NCI-H2107 treated with DMSO at 0.1 percent for 48 hours (cell line): ENCODE data around the gene VMP1.
A peak's percentile ranks its signal among the peaks of the same experiment; 100 is the strongest.
"Not testable (repeated sequence)": the region's sequence is repeated elsewhere in the genome, so short reads cannot be mapped to it uniquely, and the experiment has no call there.

Source experiments
- DNase-seq: peaks from one replicate; lab custom pipeline; 2025; ENCODE audit not compliant: unreplicated experiment; lab: John Stamatoyannopoulos, UW

The VMP1 gene

DNA sequence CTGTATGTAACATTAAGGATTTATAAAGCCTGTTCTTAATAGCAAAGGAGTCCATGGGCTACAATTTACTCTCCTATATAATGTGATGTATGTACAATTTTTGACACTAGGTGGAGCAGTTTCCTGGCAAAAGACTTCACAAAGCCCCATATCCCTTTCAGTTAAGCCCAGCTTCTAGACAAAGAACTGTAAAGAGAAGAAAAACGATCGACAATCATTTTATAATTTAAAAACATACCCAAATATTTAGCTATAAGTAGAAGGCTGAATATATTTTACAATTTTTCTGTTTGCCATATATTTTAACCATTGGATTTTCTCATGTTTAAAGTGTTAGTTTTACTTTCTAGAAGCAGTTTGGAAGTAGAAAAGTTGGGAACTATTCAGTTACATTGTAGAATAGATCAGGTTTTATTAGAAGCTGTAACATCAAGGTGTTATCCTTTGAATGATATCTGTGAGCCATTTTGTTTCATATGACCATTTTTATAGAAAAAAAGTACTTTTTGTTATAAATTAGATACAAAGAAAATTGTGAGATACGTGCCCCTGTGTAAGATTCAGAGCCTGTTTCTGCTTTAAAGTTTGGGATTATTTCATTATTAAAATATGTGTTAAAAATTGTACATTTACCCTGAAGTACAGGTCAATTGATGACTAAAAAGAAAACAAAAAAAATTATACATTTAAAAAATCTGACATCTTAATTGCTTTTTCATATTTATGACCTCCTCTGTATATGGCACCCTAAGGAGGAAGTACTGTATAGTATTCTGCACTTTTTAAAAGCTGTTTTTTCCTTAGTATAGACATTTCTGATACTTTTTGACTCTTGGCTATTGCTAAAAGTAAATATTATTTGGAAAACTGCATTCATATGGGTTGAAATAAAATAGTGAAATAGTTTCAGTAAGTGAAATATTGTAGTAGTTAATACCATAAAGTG, 46.3 kb downstream of the VMP1 start:
- DNase-seq: peak; percentile 90

DNA sequence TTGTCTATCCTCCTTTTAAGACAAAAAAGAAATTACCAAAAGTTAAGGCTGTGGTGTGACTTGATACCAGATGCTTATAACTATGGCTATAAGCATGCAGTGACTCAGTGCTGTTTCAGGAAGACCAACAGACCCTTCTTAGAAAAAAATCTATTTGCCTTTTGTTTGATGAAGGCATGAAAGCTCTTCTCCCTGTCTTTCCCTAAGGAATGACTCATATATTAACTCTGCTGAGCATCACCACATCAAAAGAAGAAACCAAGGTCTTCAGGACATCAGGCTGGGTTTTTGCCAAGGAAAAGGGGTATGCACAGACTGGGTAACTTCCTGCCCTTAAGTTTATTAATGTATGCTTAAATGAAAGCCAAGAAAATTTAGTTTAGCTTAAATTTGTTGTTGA, 47.1 kb downstream of the VMP1 start:
- DNase-seq: peak; percentile 3

DNA sequence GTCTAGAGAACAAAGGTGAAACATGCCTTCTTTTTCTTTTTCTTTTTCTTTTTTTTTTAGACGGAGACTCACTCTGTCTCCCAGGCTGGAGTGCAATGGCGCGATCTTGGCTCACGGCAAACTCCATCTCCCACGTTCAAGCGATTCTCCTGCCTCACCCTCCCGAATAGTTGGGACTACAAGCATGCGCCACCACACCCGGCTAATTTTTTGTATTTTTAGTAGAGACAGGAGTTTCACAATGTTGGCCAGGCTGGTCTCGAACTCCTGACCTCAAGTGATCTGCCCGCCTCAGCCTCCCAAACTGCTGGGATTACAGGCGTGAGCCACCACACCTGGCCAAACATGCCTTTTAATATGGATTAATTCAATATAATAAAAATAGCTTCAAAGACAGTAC, 47.6 kb downstream of the VMP1 start:
- not testable (repeated sequence) for DNase-seq

DNA sequence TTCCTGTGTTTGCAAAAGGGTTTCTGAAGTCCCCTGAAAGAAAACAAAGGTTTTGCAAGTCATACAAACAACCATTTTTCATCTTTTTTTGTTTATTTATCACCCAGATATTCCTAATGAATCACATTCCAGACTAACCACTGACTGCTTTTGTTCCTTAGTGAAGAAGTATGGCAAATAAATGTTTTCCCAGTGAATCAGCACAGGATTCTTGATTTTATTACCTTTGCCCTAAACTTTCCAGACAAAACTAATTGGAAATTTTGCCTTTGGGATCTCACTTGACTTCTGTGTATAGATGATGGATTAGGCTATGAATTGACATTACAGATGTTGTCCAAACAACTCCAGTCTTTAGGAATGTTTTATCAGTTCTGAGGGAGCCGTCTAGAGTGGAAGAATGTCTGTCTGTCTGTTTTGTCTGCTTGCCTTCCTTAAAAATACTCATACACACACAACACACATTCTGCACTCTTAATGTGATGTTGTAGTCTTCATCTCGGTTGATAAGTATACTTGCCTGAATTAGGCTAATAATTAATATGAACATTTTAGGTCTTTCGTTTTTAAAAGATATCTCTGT, 48.9 kb downstream of the VMP1 start:
- no peak for DNase-seq

DNA sequence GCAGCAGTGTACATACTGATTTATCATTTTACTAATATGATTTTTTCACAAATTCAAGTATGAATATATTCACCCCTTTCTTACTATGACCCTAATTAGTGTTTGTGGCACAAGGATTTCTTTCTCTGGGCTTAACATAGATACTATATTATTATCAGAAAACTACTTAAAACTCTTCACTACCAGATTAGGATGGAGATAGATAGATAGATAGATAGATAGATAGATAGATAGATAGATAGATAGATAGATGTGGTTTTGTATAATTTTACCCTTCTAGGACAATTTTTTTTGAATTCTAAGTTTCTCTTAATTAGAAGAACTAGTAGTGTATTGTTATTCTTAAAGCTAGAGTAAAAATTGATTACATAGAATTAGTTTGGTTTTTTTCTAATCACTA, 49.6 kb downstream of the VMP1 start:
- no peak for DNase-seq

DNA sequence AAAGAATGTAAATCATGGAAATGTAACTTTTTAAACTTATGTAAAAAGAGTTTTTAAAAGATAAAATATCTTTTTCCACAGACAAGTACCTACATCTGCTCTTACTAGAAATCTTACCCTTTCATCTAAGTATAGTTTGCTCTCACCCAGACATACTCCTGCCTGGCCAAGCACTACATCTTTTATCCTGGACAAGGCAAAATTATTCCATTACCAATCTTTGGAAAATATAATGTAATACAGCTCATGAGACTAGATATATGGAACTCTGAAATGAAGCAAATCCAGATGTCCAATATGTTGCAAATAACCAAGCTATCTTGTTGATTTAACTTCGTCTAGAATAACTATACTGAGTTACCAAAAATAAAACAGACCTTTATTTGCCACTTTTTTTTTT, 50.0 kb downstream of the VMP1 start:
- DNase-seq: no peak

DNA sequence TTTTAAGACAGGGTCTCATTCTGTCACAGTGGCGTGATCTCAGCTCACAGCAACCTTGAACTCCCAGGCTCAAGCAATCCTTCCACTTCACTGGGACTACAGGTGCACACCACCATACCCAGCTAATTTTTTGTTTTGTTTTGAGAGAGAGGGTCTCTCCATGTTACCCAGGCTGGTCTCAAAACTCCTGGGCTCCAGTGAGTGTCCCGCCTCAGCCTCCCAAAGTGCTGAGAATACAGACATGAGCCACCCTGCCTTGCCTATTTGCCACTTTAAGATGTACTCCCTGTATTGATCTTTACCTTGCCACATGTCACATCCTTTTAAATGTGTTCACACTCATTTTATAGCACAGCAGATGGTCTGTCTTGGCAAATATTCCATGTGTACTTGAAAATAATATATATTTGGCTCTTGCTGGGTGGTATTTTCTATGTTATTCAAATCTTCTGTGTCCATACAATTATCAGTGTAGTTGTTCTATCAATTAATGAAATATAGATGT, 50.5 kb downstream of the VMP1 start:
- DNase-seq: no peak

DNA sequence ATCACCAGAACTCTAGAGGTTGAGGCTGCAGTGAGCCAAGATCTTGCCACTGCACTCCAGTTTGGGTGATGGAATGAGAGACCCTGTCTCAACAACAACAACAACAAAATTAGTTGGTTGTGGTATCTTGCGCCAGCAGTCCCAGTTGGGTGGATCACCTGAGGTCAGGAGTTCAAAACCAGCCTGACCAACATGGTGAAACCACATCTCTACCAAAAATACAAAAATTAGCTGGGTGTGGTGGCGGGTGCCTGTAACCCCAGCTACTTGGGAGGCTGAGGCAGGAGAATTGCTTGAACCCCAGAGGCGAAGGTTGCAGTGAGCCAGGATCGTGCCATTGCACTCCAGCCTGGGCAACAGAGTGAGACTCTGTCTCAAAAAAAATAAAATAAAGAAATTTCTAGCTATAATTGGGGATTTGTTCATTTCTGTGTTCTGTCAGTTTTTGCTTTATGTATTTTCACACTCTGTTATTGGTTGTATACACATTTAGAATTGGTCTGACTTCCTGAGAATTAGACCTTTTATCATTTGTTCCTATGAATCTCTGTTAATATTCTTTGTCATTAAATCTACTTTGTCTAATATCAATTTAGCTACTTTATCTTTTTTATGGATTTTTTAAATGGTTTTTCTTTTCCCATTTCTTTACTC, 51.7 kb downstream of the VMP1 start:
- DNase-seq: not testable (repeated sequence)

DNA sequence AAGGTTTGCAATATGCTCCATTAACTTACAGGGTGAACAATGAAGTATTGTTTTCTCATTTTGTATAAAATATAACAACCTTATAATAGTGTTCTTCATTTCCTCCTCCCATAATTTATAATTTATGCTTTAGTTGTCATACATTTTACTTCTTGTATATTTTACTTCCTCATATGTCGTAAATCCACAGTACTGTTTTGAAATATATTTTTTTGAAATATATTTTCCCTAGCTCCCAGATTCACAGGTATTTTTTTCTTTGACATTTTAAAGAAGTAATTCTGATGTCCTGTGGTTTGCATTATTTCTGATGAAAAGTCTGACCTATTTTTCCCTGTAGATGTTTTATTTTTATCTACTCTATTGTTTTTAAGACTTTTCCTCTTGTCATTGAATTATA, 52.7 kb downstream of the VMP1 start:
- no peak for DNase-seq

DNA sequence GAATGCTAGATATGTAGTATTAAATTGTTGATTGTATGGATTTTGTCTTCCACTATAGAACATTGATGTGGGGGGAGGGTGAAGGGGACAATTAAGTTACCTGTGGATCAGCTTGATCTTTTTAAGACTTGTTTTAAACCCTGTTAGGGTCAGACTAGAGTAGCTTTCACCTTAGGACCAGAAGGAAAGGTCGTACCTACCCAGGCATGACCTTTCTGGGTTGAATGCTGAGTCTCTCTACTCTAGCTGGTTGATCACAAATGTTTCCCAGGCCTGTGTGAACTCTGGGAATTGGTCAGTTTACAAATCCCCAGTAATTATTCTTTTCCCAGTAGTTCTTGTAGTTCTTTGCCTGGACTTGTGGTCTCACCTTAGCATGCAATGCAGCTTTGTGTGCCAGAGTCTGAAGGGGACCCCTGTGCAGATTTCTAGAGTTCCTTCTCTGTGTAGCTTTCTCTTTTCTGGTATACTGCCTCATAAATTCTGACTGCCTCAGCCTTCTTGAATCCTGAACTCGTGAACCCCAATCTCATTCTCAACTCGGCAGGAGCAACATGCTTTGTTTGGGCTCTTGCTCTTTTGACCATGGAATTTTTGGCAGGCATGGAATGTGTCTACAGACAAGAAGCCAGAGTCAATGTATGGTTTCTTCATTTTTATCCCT, 54.1 kb downstream of the VMP1 start:
- DNase-seq: no peak

DNA sequence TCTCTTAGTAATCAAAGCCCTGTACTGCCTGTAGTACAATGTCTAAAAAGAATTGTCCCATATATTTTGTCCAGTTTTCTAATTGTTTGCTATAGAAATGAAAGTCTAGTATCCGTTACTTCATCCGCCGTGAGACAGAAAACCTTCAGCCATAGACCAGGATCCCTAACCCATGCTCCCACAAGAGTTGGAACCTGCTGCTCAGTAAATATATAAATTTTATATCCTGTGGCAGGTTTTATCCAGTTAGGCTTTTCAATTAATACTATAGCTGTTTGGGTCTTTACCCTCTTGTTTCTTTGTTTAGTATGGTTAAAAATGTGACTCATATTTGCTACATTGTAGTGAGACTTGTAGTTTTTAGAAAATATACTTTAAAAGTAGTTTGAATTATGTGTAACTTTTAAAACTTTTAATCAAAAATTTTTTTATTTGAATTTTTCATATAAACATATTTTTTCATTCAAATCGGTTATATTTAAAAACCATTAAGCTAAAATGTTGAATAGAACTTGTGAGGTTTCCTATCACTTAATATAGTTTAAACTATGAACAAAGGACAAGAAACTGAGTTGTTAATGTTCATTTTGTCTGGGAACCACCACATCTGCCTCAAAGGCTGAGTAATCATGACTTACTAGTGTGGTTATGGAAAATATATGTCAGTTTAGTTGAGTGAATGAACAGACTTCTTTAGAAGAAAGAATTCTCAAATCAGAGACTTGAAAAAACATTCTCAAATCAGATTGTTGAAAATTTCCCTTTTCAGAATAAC, 54.8 kb downstream of the VMP1 start:
- DNase-seq: no peak

DNA sequence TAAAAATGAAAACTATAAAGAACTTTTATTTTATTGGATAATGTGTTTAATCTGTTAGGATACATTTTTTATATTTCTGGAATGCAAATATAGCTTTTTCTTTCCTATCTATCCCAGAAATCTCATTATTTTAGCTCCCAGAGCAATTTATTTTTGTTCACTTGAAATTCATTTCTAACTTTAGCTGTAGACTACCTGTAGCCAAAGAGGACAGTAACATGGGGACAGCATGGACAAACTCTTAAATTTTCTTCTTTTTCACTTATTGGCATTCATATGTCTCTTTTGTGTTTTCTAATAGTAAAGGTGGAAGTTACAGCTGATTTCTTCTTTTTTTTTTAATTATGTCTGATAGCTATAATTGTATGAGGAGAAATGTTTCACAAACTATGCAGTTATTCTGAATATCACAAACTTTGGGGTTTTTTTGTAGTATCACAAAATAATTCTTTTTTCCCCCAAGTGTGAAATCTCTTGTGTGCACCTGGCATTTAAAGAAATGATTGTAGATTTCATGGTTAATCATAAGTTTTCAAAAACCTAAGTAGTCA, 55.4 kb downstream of the VMP1 start:
- no peak for DNase-seq

DNA sequence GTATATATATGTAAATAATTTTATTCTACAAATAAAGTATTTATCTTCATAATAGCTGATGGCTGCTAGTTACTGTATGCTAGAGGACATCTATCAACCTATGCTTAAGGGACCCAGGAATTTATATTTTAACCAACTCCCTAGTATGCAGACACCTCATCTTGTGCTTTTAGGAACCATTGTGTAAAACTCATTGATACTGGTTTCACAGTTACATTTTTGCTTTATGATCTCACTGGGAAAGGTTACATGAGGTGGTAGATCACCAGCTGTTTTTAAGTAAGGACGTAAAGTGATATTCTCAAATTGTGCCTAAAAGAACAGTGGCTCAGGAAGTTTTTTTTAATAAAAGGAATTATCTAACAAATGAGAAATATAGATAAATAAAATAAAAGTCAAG, 56.4 kb downstream of the VMP1 start:
- no peak for DNase-seq

DNA sequence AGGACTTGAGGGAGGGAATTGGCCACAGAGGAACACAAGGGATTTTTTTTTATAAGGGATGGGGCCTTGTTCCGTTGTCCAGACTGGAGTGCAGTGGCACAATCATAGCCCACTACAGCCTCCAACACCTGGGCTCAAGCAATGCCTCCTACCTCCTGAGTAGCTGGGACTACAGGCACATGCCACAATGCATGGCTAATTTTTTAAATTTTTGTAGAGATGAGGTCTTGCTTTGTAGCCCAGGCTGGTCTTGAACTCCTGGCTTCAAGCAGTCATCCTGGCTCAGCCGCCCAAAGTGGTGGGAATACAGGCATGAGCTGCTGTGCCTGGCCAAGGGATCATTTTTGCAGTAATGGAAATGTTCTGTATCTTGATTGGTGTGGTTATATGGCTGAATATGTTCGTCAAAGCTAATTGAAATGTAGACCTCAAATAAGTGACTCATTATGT, 56.9 kb downstream of the VMP1 start:
- DNase-seq: no peak

DNA sequence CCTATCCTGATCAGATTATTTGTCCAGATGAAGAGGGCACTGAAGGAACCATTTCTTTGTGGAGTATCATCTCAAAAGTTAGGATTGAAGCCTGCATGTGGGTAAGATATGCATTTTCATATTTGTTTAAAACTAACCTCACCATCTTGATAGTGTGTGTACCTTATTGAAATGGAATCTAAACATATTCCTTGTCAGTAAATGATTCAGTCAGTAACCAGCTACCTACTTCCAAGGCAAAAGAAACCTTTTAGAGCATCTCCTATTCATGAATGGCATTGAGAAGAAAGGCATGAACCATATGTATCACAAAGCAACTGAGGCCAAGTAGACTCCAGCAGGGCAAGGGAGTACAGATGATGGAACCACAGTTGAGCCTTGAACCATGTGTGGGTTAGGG, 57.6 kb downstream of the VMP1 start:
- DNase-seq: no peak

DNA sequence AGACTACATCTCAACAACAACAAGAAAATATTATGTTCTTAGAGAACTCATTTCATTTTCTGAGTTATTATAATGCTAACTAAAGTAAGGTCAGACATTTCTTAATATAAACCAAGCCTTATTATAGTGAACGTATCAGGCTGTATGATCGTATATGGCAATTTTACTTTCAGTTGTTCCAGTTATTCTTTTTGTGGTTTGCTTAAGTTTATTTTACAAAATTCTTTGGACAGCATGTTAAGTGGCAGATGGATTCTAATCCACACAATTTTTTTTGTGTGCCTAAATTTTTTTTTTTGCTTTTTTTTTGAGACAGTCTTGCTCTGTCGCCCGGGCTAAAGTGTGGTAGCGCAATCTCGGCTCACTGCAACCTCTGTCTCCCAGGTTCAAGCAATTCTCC, 59.0 kb downstream of the VMP1 start:
- no peak for DNase-seq

DNA sequence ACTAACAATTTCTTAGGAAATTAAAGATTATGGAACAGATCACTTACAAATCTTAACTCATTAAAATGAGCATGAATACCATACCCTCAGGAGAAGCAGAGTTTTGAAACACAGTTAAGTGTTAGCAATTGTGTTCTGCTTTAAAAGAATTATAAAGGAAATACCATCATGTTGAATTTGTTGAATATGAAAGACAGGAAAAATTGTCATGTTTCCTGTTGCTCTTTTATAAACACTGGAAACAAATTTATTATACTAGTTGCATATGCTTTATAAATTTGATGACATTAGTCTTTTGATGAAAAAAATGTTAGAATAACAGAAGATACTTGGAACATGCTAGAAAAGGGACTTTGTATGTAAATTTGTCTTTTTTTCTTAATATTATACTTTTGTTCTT, 59.7 kb downstream of the VMP1 start:
- no peak for DNase-seq

DNA sequence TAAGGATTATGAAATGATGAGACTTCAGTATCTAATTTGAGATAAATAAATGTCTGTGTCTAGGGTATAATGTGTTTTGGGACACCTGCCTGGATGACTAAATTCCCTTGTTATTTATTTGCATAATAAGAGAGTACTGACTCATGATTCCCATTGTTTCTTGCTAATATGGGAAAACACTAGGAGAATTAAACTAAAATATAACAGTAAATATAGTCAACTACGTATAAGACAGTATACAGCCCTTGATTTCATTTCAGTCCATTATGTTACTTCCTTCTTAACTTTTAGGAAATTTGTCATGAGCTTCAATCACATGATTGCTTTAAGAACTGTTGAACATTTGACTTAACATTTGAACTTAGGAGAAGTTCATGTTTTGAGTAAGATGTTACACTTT, 62.4 kb downstream of the VMP1 start:
- no peak for DNase-seq

DNA sequence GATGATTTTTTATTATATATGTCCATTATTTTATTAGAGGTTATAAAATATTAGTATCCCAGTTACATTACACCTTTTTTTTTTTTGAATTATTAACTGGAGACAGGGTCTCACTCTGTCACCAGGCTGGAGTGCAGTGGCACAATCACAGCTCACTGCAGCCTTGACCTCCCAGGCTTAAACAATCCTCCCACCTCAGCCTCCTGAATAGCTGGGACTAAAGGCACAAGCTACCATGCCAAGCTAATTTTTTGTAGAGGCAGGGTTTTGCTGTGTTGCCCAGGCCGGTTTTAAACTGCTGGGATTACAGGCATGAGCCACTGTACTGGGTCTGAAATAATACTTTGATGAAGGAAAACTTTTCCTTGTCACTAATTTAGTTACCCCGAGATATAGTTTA, 63.6 kb downstream of the VMP1 start:
- DNase-seq: no peak

DNA sequence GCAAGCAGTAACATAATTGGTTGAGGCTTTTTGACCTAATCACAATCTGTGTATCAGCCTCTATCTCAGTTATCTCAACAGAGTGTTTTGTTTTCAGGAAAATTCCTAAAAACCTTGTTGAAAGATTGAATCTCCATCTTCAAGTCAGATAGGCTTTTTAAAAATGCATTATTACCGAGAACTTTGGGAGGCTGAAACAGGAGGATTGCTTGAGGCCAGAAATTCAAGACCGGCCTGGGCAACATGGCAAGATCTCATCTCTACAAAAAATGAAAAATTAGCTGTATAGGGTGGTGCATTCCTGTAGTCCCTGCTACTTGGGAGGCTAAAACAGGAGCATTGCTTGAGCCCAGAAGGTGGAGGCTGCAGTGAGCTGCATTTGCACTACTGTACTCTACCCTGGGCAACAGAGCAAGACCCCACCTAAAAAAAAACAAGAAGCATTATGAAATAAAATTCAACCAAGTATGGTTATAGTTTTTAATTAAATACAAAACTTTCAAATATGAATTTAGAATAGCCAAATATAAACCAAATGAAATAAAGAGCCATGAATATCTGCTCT, 68.4 kb downstream of the VMP1 start:
- DNase-seq: no peak
